HG02571 (cell line): ENCODE measurements around the gene RPS10.
"Not testable (repeated sequence)": the region's sequence is repeated elsewhere in the genome, so short reads cannot be mapped to it uniquely, and the experiment has no call there.

Experiments
- ATAC-seq: cut with Tn5 transposase; IDR thresholded peaks from one replicate; pipeline ENCODE4 v1.9.1; 2021; ENCODE audit warnings: mild to moderate bottlenecking, moderate library complexity; ENCODE audit not compliant: unreplicated experiment

RPS10 gene

GRCh38 chr6:34373511-34373910 lies 52.4 kb downstream of the RPS10 start:
- ATAC-seq = no peak

- ATAC-seq = not testable (repeated sequence)
Observed at GRCh38 chr6:34371865-34372264, 54.0 kb downstream of the RPS10 start.

- no peak for ATAC-seq
Observed at GRCh38 chr6:34370361-34370760, 55.5 kb downstream of the RPS10 start.

- ATAC-seq = no peak
Observed at GRCh38 chr6:34369385-34369784, 56.5 kb downstream of the RPS10 start.
